HuH-7.5 (cell line): Measurements from ENCODE around the gene LPO.

ENCODE experiments used
- DNase-seq: peaks from one replicate; pipeline ENCODE4 v3.0.0; 2011; ENCODE audit warnings: low spot score

LPO gene

DNA sequence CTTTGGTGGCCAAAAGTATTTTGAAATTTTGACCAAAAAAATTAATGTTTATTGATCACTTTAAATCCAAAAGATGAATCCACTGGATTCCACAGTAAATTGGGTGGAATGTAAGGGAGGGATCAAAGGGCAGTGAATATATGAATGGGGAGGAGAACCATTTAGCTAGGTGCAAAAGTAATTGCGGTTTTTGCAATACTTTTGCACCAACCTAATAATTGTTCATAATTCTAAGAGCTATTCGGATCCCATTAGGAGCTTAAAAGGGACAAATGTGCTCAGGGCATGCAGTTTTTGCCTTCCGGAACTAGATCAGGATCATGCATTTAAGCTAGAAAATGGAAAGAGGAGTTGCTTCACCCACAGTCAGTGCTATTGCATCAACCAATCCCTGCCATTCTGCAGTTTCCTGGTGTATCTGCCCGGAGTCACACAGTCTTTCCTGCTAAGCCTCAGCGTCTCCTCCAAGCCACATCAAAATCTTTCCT lies at the start of gene LPO:
Gene LPO, plus strand, starts transcription at position 438 of the 488 bp plus-strand sequence. CDS start 4,396 bp downstream, outside the sequence.
- DNase-seq: no peak

DNA sequence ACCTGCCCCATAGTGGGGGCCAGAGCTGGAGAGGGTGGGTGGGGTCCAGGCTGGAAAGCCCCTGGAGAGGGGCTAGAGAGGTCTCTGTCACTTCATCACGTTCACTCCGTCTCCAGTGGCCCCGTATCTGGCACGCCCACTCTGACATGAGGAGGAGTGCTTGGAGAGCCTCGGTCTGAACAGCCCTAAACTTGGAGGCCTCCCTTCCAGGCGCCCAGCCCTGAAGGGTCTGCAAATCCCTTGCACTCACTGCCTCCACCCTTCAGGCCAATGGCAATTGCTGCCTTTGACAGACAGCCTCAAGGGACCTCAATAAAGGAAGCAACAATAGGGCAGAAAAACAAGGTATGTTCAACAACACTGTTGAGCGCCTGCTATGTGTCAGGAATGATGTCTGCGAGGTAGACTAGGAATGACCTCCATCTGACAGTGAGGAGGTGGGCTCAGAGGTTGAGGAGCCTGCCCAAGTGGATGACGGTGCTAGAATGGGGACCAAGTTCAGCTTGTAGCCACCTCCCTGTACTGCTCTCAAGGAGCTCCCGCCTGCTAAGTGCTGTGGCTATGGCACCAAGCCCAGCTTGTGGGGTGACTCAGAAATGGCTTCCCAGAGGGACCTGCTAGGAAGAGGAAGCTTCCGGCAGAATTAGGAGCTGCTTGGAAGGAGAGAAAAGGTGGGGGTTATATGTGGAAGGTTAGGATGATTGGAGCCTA lies 48.8 kb upstream of the LPO start:
- no peak for DNase-seq

DNA sequence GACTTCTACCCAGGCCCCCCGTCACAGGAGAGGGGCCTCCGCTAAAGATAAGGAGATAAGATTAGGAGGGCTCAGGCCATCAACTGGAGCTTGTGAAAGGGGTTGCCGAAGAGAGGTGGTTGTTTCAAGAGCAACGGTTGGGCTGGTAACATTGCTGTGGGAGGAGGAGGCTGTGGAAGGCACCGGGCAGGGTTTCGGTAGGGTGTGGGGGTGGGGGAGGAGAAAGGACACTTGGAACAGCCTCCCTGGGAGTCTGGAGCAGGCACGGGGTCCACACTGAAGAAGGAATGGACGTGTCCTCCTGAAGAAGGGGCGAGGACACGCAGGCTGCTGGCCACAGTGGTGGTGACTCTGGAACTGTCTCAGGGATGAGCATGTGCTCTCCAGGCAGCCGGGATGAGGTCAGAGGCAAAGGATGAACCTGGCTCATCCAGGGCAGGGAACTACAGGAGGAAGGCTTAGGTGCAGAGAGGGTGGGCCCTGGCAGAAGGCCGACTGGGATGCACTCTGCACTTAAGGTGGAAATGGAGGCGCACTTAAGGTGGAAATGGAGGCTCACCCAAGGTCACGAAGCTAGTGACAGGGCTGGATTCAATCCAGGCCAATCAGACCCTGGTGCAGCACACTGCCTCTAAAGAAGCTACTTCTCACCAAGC lies 47.0 kb upstream of the LPO start:
- no peak for DNase-seq

DNA sequence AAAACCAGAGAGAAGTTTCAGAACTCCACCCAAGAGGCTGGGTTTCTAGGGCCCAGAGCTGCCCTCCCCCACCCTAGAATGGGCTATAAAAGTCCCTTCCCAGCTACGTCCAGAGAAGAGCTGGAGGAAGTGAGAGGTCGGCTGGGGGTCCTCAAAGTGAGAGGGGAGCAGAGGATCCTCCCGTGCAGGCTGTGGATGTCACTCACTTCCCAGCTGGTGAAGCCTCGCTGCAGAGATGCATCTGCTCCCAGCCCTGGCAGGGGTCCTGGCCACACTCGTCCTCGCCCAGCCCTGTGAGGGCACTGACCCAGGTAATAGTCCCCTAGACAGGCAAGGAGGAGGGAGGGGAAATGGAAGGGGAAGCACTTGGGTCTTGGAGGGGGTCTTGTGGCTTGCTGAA lies 45.8 kb upstream of the LPO start, which contains the start of gene EPX:
Gene EPX, plus strand, starts transcription at position 115 of the 400 bp plus-strand sequence. Its CDS starts 121 bp downstream, at position 236.
- no peak for DNase-seq

DNA sequence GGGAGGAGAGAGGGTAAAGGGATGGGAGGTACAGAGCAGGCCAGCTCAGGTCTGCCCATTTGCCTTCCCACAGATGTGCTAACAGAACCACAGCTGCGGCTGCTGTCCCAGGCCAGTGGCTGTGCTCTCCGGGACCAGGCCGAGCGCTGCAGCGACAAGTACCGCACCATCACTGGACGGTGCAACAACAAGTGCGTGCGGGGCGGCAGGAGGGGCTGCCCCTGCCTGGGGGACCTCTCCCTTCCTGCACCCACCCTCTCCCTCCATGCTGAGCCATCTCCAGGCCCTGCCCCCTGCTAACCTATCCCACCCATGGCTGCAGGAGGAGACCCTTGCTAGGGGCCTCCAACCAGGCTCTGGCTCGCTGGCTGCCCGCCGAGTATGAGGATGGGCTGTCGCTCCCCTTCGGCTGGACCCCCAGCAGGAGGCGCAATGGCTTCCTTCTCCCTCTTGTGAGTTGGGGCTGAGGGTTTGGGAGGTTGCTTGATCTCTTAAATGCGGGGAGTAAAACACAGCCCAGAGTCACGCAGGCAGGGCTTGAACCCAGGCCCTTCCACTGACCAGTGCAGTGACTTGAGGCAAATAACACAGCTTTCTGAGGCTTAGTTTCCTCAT lies 44.6 kb upstream of the LPO start:
- DNase-seq: no peak

DNA sequence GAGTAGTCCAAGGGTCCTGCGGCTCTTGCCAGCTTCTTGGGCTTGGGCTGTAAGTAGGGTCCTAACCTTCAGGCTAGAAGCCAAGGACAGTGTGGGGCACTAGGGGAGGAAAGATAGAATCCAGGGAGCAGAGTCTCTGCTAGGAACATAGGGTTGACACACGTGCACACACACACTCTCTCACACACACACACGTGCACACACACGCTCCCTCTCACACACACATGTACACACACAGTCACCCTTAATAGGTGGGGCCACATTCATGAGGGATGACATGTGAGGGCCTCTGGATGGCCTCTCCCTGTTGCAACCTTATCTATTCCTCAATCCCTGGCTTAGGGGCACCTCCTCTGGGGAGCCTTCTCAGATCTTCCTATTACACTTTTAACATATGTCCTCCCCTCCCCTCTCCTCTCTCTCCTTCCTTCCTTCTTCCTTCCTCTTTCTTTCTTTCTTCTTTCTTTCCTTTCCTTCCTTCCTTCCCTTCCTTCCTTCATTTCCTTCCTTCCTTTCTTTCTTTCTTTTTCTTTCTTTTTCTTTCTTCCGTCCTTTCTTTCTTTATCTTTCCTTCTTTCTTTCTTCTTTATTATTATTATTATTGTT lies 42.8 kb upstream of the LPO start:
- DNase-seq: no peak

DNA sequence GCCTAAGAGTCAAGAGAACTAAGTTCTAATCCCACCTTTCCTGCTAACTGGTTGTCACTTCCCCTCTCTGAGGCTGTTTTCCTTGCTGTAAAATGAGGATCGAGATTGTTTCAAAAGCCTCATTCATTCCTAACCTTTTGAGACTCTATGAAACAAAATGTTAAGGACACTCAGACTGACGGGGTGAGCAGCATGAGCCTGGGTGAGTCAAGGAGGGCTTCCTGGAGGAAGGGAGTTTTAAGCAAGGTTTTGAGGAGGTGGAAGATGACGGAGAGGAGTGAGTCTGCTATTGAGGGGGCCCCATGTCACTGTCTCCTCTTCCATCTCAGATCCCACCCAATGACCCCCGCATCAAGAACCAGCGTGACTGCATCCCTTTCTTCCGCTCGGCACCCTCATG lies 41.8 kb upstream of the LPO start:
- DNase-seq: no peak

DNA sequence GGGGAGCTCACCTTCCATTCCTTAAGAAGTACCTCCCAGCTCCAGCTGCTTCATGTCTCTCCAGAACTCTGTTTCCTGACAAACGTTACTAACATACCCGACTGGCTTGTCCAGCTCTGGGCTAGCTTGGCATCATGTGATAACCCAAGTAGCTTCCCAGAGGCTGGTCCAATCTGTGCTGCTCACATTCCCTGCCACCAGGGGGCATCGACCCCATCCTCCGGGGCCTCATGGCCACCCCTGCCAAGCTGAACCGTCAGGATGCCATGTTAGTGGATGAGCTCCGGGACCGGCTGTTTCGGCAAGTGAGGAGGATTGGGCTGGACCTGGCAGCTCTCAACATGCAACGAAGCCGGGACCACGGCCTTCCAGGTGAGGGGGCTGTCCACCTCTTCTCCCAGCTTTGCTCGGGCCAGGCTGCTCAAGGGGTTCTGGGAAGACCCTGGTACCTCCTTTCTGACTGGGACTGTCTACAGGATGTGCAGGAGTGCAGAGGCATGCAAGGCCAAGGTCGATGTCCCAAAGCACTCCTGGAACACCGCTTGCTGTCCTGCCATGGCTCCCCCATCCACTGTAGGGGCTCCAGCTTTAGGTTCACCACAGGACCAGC lies 38.3 kb upstream of the LPO start:
- DNase-seq: peak; percentile 75

DNA sequence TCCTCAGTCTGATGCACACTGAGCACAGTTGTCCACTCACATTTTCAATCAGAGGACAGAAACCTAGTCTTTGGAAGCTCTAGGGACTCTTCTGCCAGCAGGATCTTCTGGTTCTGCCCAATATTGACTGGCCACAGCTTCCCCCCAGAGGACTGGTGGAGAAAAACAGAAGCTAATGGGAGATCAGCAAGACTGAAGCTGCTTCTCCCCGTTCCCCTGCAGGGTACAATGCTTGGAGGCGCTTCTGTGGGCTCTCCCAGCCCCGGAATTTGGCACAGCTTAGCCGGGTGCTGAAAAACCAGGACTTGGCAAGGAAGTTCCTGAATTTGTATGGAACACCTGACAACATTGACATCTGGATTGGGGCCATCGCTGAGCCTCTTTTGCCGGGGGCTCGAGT lies 35.5 kb upstream of the LPO start:
- DNase-seq: no peak

DNA sequence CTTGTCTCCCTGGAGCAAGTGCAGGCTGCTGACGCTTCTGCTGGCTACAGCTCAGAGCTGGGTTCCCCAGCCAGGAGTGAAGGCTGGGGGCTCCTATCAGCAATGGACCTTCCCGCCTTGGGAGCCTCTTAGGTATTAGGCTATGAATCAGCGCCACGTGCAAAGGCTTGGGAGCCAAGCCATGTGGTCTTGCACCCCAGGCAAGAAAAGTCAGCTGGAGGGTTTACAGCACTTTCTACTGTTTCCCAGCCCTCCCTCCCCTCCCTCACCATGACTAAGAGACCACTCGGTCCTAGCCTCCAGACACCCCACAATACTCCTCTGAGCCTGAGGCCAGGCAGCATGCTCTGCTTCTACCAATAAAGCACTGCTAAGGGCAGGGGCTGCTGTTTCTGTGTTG lies 33.6 kb upstream of the LPO start:
- DNase-seq: no peak

DNA sequence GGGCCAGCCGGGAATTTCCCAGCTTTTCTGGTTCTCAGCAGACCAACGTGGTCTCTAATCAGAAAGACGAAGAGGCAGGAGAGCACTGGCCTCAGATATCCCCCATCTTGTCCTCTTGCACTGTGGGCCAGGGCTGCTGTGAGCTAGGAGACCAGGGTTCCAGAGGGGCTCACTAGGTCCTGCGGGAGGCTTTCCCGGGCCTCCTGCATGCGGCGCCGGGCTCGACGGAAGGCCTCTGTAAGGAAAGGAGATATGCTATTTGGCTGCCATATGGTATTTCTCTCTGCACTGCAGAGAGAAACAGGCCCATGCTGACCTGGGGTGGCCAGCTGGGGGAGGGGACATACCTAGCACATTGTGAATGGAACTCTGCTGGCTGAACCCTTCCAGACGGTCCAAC lies 32.4 kb upstream of the LPO start:
- DNase-seq: no peak

DNA sequence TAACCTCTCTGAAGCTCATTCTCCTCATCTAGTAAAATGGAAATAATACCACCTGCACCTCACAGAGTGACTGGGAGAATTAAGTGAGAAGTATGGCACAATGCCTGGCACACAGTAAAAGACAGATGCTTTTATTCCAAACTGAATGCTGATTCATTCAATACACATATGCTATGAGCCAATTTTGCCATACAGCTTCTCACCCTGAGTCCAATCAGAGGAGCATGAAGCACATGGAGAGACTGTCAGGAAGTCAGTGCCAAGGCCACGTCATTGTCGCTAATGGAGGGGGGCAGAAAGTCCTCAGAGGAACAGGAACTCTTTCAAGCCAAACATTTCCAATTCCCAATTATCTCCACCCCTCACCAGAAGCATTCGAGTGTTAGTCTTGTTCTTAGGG lies 30.9 kb upstream of the LPO start:
- no peak for DNase-seq

DNA sequence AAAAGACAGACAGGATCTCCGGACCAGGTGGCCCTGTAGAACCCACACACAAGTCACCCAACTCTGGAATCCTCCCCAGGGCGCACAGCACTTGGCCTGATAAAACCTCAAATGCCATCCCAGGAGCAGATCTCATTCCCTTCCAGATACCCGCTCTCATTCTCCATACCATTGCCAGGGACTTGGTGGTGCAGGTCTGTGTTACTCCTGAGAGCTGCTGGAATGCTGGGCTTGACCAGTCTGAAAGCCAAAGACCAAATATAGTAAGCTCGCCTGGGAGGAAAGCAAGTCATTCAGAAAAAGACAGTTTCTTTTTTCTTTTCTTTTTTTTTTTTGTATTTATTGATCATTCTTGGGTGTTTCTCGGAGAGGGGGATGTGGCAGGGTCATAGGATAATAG lies 30.0 kb upstream of the LPO start:
- DNase-seq: no peak

DNA sequence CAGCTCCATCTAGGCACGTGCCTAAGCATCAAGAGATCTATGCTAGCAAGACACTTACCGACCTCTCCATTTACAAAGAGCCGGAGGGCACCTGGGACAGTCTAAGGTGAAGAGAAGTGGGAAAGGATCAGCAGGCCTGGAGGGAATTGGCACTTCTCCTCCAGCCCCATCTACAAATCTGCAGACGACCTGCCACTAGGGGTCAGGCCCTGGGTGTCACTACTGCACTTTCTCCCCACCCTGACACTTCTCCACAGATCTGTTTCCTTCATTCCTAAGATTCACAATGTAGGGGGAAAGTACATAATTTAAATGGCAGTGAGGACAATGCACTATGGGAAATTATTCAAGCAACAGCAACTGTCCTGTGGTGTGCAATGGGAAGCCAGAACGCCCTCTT lies 27.5 kb upstream of the LPO start:
- DNase-seq: no peak

DNA sequence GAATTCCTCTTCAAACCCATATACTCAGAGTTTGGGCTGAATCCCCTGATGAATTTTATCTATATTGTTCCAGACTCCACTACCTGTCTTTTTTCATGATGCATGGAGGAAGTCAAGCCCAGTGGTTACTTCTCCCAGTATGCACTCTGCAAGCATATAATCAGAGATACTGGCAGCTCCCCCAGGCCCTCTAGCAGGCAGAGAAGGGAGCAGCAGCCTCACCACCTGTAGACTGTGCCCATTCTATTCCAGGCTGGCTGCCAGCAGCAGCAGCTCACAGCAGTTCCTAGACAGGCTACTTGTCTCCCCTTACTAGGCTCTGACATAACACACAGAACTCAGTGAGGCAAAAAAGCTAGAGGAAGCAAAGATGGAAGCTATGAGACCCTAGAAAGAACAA lies 22.7 kb upstream of the LPO start:
- no peak for DNase-seq

DNA sequence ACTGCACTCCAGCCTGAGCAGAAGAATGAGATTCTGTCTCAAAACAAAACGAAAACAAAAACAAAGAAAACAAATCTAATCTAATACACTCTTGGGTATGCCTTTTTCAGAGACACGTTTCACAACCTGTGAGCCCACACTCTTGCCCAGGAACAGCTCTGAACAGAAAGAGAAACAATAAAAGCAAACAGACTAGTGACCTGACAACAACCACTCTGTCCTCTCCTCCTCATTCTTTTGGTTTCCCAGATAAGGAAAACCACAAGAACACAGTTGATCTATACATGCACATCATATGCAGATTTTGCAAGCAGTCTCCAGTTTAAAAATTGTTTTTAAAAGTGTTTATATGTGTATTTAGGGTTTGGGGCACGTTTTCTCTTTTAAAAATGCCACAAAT lies 20.6 kb upstream of the LPO start:
- DNase-seq: no peak

DNA sequence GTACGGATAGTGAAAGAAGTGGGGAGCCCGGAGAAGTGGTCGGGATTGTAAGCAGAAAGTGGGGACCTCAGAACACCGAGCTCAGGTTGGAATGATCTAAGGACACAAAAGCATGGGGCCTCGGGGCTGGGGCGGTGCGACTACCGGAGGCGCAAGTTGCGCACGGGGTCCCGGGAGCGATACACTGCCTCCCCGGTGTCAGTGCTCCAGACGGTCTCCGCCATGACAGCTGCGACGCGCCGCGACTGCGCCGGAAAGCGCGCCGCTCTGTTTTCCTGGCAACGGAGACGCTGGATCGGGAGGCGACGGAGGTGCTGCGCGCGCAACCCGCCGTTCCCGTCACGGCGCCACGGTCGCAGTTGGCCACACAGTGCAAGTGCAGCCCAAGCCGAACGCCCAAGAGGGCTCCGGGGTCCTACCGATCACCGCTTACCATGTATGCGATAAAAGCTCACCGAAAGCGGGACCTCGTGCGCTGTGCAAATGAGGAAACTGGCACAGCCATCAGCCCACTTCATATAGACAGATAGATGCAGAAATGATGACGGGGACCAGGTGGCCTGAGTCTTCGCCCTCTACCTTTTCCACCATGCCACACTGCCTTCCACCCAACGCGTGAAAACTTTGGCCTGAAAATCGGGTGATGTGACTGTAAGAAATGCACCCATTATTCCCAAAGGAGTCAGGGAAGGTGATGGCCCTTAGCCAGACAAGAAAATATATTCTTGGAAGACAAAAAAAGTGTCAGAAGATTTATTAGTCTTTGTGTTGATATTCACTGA lies 19.2 kb upstream of the LPO start, which contains the start of gene MKS1:
Gene MKS1, minus strand, starts transcription at position 249 of the 782 bp plus-strand sequence. Its CDS starts 25 bp downstream, at position 224.
- DNase-seq: peak; percentile 98

DNA sequence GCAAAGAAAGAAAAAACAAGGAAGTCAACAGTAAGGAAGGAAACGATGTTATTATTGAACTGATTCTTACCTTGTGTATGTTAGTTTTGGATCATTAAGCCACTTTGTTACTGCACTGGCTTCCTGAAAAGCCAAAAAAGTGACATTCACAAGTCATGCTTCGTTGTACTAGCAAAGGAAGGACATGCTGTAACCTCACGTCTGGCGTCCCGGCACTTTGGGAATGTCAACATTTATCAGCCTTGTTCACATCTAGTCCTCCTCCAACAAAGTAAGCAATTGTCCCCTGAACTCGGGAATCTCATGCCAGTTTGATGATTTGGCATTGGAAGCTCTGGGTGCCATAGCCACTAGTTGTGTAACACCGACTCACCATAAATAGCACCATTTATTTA lies 18.6 kb upstream of the LPO start:
- DNase-seq: no peak

DNA sequence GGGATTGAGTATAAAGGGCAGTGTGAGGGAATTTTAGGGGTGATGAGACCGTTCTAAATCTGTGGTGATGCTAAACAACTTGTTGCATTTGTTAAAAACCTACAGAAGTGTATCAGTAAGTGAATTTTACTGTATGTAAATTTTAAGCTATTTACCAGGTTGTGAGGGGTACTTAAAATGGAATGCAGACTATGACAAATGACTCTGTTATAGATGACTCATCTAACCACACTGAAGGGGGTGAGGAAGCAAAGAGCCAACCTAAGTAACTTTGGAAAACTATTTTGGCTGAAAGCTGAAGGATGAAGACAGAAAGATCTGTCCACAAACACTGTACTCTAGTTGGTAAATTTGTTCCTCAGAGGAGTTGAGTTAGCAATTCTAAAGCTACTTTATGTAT lies 14.1 kb upstream of the LPO start:
- DNase-seq: no peak

DNA sequence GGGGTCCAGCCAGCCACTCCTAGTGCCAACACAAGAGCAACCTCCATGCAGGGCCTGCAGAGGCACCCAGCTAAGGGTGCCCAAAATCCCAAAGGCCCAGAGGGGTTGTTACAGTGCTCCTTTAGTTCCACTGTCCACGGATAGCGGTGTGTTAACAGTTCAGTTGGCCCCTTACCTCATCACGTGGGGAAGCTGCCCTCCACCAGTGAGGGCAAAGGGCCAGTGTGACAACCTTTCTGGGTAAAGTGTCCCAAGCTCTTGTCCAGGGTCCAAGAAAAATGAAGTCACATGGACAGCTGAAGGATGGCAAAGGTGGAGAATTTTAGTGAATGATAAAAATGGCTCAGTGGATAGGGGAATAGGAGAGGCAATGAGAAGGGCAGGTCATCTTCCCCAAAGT lies 10.7 kb upstream of the LPO start:
- DNase-seq: no peak

DNA sequence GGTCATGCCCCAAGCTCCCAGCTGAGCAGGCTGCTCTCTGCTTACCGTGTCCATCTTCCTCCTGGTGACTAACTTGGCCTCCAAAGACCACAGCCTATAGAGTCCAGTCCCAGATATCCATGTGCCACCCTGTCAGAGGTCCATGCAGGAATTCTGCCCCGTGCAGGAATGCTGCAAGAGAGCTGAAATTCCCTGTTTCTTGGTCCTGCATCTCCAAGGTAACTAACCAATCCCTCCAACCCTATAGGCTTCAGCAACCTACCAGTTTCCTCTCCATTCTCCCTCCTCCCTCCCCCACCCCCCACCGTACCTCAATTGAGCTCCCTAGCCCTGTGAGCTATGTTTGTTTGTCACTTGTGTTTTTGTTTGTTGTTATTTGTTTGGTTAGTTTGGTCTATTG lies 9.7 kb upstream of the LPO start:
- no peak for DNase-seq

DNA sequence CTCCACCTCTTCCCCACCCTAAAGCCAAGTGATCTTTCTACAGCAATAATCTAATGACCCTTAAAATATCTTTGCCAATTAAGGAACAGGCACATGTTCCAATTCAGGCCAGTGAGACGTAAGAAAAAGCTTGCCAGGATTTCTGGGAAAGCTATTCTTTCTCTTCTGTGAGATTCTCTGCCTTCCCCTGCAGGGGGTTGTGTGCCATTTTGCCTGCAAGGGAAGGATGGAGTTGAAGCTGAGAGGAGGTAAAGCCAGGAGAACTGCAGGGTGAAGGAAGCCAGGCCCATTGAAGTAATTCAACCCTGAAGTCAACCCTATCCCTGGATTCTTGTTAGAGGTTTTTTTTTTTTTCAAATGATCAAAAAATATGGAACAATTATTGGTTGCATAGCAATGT lies 9.0 kb upstream of the LPO start:
- no peak for DNase-seq
